Fibroblast of the aortic adventitia (primary cell): Measurements from ENCODE around the gene SUSD6. TPM values are rescaled to one million over a fixed set of nuclear protein-coding genes. Genes with fewer than 3 reads are reported as not detected.

ENCODE experiments used
- DNase-seq: peaks from one replicate; pipeline ENCODE4 v3.0.0-alpha.2; 2010; ENCODE audit warnings: low read depth
- H3K4me3 ChIP-seq: 2 replicates; pipeline ENCODE4 v1.5.1; 2011; ENCODE audit warnings: low read depth, mild to moderate bottlenecking, control low read depth, low read length, moderate library complexity
- total RNA-seq: library from RNA; depleted of rRNA; stranded (reverse); fragments of >200 nt; gene quantifications from 2 replicates; pipeline ENCODE4 v1.2.3, GENCODE V29; 2012; ENCODE audit warnings: low replicate concordance
- TF ChIP-seq, protein P1 (sequence below): IDR thresholded peaks from 2 replicates; pipeline ENCODE4 v1.5.1; 2011; ENCODE audit warnings: mild to moderate bottlenecking, low read length, control low read depth, inconsistent platforms; ENCODE audit not compliant: insufficient read depth

The SUSD6 gene
- total RNA-seq, 1 donor = 8.0 TPM

DNA sequence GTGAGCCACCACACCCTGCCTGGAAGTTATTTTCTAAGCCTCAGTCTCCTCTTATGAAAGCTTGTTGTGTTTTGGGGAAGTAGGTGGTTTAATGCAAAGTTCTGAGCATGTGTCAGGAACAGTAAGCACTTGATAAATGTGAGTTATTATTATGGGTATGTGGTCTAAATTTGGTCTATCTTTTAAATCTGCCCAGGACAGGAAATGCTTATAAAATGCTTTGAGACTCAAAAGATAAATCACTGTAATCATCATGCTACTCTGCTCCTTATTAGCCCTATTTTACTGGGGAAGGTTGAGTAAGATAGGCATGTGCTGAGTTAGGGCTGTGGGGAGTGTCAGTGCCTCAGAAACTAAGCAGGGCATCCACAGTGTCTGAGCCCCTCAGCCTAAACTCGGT, 142.5 kb downstream of the SUSD6 start:
- TF ChIP-seq, protein P1, sequence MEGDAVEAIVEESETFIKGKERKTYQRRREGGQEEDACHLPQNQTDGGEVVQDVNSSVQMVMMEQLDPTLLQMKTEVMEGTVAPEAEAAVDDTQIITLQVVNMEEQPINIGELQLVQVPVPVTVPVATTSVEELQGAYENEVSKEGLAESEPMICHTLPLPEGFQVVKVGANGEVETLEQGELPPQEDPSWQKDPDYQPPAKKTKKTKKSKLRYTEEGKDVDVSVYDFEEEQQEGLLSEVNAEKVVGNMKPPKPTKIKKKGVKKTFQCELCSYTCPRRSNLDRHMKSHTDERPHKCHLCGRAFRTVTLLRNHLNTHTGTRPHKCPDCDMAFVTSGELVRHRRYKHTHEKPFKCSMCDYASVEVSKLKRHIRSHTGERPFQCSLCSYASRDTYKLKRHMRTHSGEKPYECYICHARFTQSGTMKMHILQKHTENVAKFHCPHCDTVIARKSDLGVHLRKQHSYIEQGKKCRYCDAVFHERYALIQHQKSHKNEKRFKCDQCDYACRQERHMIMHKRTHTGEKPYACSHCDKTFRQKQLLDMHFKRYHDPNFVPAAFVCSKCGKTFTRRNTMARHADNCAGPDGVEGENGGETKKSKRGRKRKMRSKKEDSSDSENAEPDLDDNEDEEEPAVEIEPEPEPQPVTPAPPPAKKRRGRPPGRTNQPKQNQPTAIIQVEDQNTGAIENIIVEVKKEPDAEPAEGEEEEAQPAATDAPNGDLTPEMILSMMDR = no peak
- H3K4me3 ChIP-seq = no peak overlapping the region
- no peak for DNase-seq

- H3K4me3 ChIP-seq = no peak overlapping the region
- no peak for DNase-seq
- TF ChIP-seq, protein P1 = no peak
These were observed 143.1 kb downstream of the SUSD6 start for GRCh38 chr14:69754487-69754886.

- H3K4me3 ChIP-seq = no peak overlapping the region
- TF ChIP-seq, protein P1 = no peak
- DNase-seq = no peak
These were observed 143.9 kb downstream of the SUSD6 start for GRCh38 chr14:69755296-69755695.

- H3K4me3 ChIP-seq = no peak overlapping the region
- DNase-seq = no peak
- TF ChIP-seq, protein P1 = no peak
These were observed 144.4 kb downstream of the SUSD6 start for GRCh38 chr14:69755784-69756183.

DNA sequence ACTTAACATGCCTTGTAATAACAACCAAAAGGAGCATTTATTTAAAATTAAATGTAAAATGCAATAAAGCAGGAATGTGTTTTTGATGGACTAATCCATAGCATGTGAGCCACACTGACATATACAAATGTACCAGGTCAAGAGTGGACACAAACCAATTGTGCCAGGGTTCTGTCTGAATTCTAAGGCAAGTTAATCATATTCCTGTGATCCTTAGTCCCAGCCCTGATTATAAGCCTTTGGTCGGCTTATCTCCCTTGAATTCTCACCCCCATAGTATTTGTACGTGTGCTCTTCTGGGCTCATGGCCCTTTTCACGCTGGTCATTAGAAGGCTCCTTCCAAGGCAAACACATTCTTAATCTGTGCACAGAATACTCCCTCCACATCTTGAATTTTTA, 144.9 kb downstream of the SUSD6 start:
- TF ChIP-seq, protein P1 = no peak
- no peak overlapping the region for H3K4me3 ChIP-seq
- DNase-seq = no peak

GRCh38 chr14:69760810-69761209, 149.4 kb downstream of the SUSD6 start:
- TF ChIP-seq, protein P1 = no peak
- no peak overlapping the region for H3K4me3 ChIP-seq
- no peak for DNase-seq

DNA sequence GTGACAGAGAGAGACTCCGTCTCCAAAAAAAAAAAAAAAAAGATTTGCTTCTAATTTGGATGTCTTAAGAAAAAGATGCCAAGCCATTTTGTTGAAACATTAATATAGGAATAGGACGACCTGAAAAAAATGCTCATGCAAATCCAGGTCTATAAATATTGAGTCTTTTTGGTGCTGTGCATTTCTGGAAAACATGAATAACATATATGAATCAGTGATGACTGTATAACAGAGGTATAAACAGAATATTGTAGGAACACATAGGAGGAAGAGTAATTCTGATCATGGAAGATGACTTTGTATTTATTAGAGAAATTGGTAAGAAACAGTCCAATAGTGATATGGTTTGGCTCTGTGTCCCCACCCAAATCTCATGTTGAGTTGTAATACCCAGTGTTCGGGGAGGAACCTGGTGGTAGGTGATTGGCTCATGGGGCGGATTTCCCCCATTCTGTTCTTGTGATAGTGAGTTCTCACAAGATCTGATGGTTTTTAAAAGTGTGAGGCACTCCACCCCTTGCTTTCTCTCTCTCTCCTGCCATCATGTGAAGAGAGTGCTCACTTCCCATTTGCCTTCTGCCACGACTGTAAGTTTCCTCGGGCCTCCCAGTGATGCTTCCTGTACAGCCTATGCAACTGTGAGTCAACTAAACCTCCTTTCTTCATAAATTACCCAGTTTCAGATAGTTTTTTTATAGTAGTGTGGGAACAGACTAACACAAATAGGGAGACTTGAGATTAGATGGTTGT, 152.5 kb downstream of the SUSD6 start:
- H3K4me3 ChIP-seq = no peak overlapping the region
- TF ChIP-seq, protein P1 = no peak
- no peak for DNase-seq
